Peyer's patch (tissue), 4 donors: ENCODE data around the gene FTCDNL1.

ENCODE experiments used
- POLR2A ChIP-seq, 2 donors: fragments of 450-650 bp; IDR thresholded peaks; one replicate each; pipeline ENCODE4 v1.5.1; 2017; ENCODE audit warnings: antibody characterized with exemption in 2 of 2, mild to moderate bottlenecking in 2 of 2, moderate library complexity in 2 of 2
- TF ChIP-seq, protein P1 (sequence below), 6 experiments: fragments of 450-650 bp in 4 of 6; fragments of 200-600 bp in 2 of 6; sonication (generic) in 1 of 6; IDR thresholded peaks; one replicate each; pipeline ENCODE4 v1.5.1; 2017 to 2019; ENCODE audit warnings: antibody characterized with exemption in 6 of 6, mild to moderate bottlenecking in 3 of 6, moderate library complexity in 1 of 6

DNA sequence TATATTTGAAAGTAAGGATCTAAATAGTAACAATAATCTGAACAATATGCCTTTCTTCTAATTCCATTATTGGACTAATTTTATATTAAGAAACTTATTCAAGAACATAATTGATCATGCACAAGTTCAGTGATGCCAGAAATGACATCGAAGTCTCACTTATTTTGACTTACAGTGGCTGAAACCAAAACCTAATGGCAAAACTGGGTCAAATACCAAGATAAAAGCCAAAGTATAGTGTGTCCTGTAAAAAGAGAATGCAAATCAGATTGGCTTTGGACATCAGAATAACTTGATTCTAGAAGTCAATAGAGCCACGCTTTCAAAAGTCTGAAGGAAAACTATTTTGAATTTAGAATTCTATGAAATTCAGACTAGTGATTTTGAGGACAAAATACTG is 137.2 kb downstream of the FTCDNL1 start:
- TF ChIP-seq, protein P1, sequence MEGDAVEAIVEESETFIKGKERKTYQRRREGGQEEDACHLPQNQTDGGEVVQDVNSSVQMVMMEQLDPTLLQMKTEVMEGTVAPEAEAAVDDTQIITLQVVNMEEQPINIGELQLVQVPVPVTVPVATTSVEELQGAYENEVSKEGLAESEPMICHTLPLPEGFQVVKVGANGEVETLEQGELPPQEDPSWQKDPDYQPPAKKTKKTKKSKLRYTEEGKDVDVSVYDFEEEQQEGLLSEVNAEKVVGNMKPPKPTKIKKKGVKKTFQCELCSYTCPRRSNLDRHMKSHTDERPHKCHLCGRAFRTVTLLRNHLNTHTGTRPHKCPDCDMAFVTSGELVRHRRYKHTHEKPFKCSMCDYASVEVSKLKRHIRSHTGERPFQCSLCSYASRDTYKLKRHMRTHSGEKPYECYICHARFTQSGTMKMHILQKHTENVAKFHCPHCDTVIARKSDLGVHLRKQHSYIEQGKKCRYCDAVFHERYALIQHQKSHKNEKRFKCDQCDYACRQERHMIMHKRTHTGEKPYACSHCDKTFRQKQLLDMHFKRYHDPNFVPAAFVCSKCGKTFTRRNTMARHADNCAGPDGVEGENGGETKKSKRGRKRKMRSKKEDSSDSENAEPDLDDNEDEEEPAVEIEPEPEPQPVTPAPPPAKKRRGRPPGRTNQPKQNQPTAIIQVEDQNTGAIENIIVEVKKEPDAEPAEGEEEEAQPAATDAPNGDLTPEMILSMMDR (IDR thresholded peaks at IDR 0.05), result no peak
- TF ChIP-seq POLR2A (IDR thresholded peaks at IDR 0.05), result no peak
